ENCODE data around the gene TP53TG3F. TPM values are rescaled to one million over a fixed set of nuclear protein-coding genes. Genes with fewer than 3 reads are reported as not detected.
"Not testable (repeated sequence)": the region's sequence is repeated elsewhere in the genome, so short reads cannot be mapped to it uniquely, and the experiment has no call there.

TP53TG3F gene
- not detected in 2 replicates for total RNA-seq
- not detected in 2 replicates for polyA plus RNA-seq
- not detected in 2 replicates for polyA plus RNA-seq (2011; cell fraction: cytosol; rRNA removed)
- not detected in 2 replicates for polyA plus RNA-seq (2011; cell fraction: nucleus; rRNA removed)
- polyA plus RNA-seq (2012) = not detected in 2 replicates
- not detected in 2 replicates for polyA minus RNA-seq
- not detected for polyA minus RNA-seq (2011; cell fraction: cytosol; rRNA and poly(A)+ RNA removed)
- not detected in 2 replicates for polyA minus RNA-seq (2011; cell fraction: nucleus; rRNA and poly(A)+ RNA removed)
- Bru-seq, nascent RNA = not detected
- BruChase-seq, experiment 1, labeled RNA remaining after a 6-hour chase = not detected
- BruChase-seq, experiment 2, labeled RNA remaining after a 2-hour chase = not detected
- long read RNA-seq = 0 reads

GRCh38 chr16:33459312-33459711 lies at the start of gene TP53TG3F:
TP53TG3F (plus strand) TSS chr16:33459612; CDS start chr16:33459680, 68 bp downstream.
- H3K79me2 ChIP-seq (ENCODE audit: control insufficient read depth, insufficient read depth, low read length); H3K27ac ChIP-seq (ENCODE audit: insufficient read depth, low read depth, low read length); H3K9me3 ChIP-seq (replicated peaks; ENCODE audit: control insufficient read depth, insufficient read depth, low read length); H3K4me1 ChIP-seq (ENCODE audit: control insufficient read depth, extremely low read depth, insufficient read depth, low read length); H3K27me3 ChIP-seq (ENCODE audit: control insufficient read depth in 2 of 2, insufficient read depth in 2 of 2, low read length in 2 of 2); BruUV-seq (replicated peaks); CTCF ChIA-PET; POLR2A ChIA-PET; H3K36me3 ChIP-seq (ENCODE audit: control insufficient read depth in 2 of 2, extremely low read depth in 1 of 2, insufficient read depth in 2 of 2, low read length in 2 of 2); dilution Hi-C loops (cut with MboI; ENCODE audit: extremely low pct_ligation_motif_present, low sequenced_read_pairs); FAIRE-seq; H3K9me1 ChIP-seq (replicated peaks; ENCODE audit: control insufficient read depth, extremely low read depth, insufficient read depth, low read length); intact Hi-C loops (cut with micrococcal nuclease); DNase-seq (ENCODE audit: low read depth, low spot score); H3K4me2 ChIP-seq (ENCODE audit: insufficient read depth, low read length); H3K9ac ChIP-seq (replicated peaks; ENCODE audit: extremely low read depth, insufficient read depth, low read length); H3K4me3 ChIP-seq (replicated peaks in 1 of 3; ENCODE audit: insufficient read depth in 1 of 3, low read depth in 1 of 3, low read length in 3 of 3); H4K20me1 ChIP-seq (replicated peaks; ENCODE audit: control insufficient read depth, extremely low read depth, insufficient read depth, low read length); H2AFZ ChIP-seq (ENCODE audit: low read depth, low read length): not testable (repeated sequence)

- H3K27me3 ChIP-seq (ENCODE audit: control insufficient read depth in 2 of 2, insufficient read depth in 2 of 2, low read length in 2 of 2); H3K9ac ChIP-seq (replicated peaks; ENCODE audit: extremely low read depth, insufficient read depth, low read length); H2AFZ ChIP-seq (ENCODE audit: low read depth, low read length); H4K20me1 ChIP-seq (replicated peaks; ENCODE audit: control insufficient read depth, extremely low read depth, insufficient read depth, low read length); POLR2A ChIA-PET; H3K27ac ChIP-seq (ENCODE audit: insufficient read depth, low read depth, low read length); FAIRE-seq; H3K79me2 ChIP-seq (ENCODE audit: control insufficient read depth, insufficient read depth, low read length); BruUV-seq (replicated peaks); H3K4me2 ChIP-seq (ENCODE audit: insufficient read depth, low read length); dilution Hi-C loops (cut with MboI; ENCODE audit: extremely low pct_ligation_motif_present, low sequenced_read_pairs); CTCF ChIA-PET; H3K36me3 ChIP-seq (ENCODE audit: control insufficient read depth in 2 of 2, extremely low read depth in 1 of 2, insufficient read depth in 2 of 2, low read length in 2 of 2); H3K4me3 ChIP-seq (replicated peaks in 1 of 3; ENCODE audit: insufficient read depth in 1 of 3, low read depth in 1 of 3, low read length in 3 of 3); H3K4me1 ChIP-seq (ENCODE audit: control insufficient read depth, extremely low read depth, insufficient read depth, low read length); DNase-seq (ENCODE audit: low read depth, low spot score); intact Hi-C loops (cut with micrococcal nuclease); H3K9me3 ChIP-seq (replicated peaks; ENCODE audit: control insufficient read depth, insufficient read depth, low read length); H3K9me1 ChIP-seq (replicated peaks; ENCODE audit: control insufficient read depth, extremely low read depth, insufficient read depth, low read length): not testable (repeated sequence)
Observed at GRCh38 chr16:33491611-33492010, 32.2 kb downstream of the TP53TG3F start.

GRCh38 chr16:33507231-33507630 lies 47.8 kb downstream of the TP53TG3F start:
- DNase-seq (ENCODE audit: low read depth, low spot score); H3K9me3 ChIP-seq (replicated peaks; ENCODE audit: control insufficient read depth, insufficient read depth, low read length); H3K4me3 ChIP-seq (replicated peaks in 1 of 3; ENCODE audit: insufficient read depth in 1 of 3, low read depth in 1 of 3, low read length in 3 of 3); H3K27me3 ChIP-seq (ENCODE audit: control insufficient read depth in 2 of 2, insufficient read depth in 2 of 2, low read length in 2 of 2); H3K9me1 ChIP-seq (replicated peaks; ENCODE audit: control insufficient read depth, extremely low read depth, insufficient read depth, low read length); H3K4me1 ChIP-seq (ENCODE audit: control insufficient read depth, extremely low read depth, insufficient read depth, low read length); H3K4me2 ChIP-seq (ENCODE audit: insufficient read depth, low read length); H3K27ac ChIP-seq (ENCODE audit: insufficient read depth, low read depth, low read length); CTCF ChIA-PET; H3K36me3 ChIP-seq (ENCODE audit: control insufficient read depth in 2 of 2, extremely low read depth in 1 of 2, insufficient read depth in 2 of 2, low read length in 2 of 2); H3K9ac ChIP-seq (replicated peaks; ENCODE audit: extremely low read depth, insufficient read depth, low read length); dilution Hi-C loops (cut with MboI; ENCODE audit: extremely low pct_ligation_motif_present, low sequenced_read_pairs); intact Hi-C loops (cut with micrococcal nuclease); H4K20me1 ChIP-seq (replicated peaks; ENCODE audit: control insufficient read depth, extremely low read depth, insufficient read depth, low read length); POLR2A ChIA-PET; BruUV-seq (replicated peaks); H2AFZ ChIP-seq (ENCODE audit: low read depth, low read length); H3K79me2 ChIP-seq (ENCODE audit: control insufficient read depth, insufficient read depth, low read length); FAIRE-seq: not testable (repeated sequence)

- dilution Hi-C loops (cut with MboI; ENCODE audit: extremely low pct_ligation_motif_present, low sequenced_read_pairs) = not testable (repeated sequence)
Observed at GRCh38 chr16:33509070-33509469, 49.7 kb downstream of the TP53TG3F start.

More at GRCh38 chr16:33509070-33509469, 49.7 kb downstream of the TP53TG3F start:
- H3K4me1 ChIP-seq (ENCODE audit: control insufficient read depth, extremely low read depth, insufficient read depth, low read length); H3K36me3 ChIP-seq (ENCODE audit: control insufficient read depth in 2 of 2, extremely low read depth in 1 of 2, insufficient read depth in 2 of 2, low read length in 2 of 2); POLR2A ChIA-PET; H3K9me1 ChIP-seq (replicated peaks; ENCODE audit: control insufficient read depth, extremely low read depth, insufficient read depth, low read length); H3K79me2 ChIP-seq (ENCODE audit: control insufficient read depth, insufficient read depth, low read length); H3K9ac ChIP-seq (replicated peaks; ENCODE audit: extremely low read depth, insufficient read depth, low read length); BruUV-seq (replicated peaks); DNase-seq (ENCODE audit: low read depth, low spot score); H4K20me1 ChIP-seq (replicated peaks; ENCODE audit: control insufficient read depth, extremely low read depth, insufficient read depth, low read length); H3K4me2 ChIP-seq (ENCODE audit: insufficient read depth, low read length); H3K4me3 ChIP-seq (replicated peaks in 1 of 3; ENCODE audit: insufficient read depth in 1 of 3, low read depth in 1 of 3, low read length in 3 of 3); H3K9me3 ChIP-seq (replicated peaks; ENCODE audit: control insufficient read depth, insufficient read depth, low read length); H3K27me3 ChIP-seq (ENCODE audit: control insufficient read depth in 2 of 2, insufficient read depth in 2 of 2, low read length in 2 of 2); H2AFZ ChIP-seq (ENCODE audit: low read depth, low read length); intact Hi-C loops (cut with micrococcal nuclease); FAIRE-seq; CTCF ChIA-PET; H3K27ac ChIP-seq (ENCODE audit: insufficient read depth, low read depth, low read length): not testable (repeated sequence)
